HT1080 (cell line): ENCODE data around the gene LRCH1. TPM values are rescaled to one million over a fixed set of nuclear protein-coding genes. Genes with fewer than 3 reads are reported as not detected.

ENCODE experiments used
- DNase-seq: peaks from one replicate; pipeline ENCODE4 v3.0.0-alpha.2; 2015; ENCODE audit warnings: low read depth
- total RNA-seq: library from RNA; depleted of rRNA; stranded (reverse); fragments of >200 nt; shearing (Covaris generic); gene quantifications from 2 replicates; pipeline ENCODE4 v1.2.3, GENCODE V29; 2014

The LRCH1 gene
- total RNA-seq, 1 experiment from 2014 or later, result 6.4 TPM

DNA sequence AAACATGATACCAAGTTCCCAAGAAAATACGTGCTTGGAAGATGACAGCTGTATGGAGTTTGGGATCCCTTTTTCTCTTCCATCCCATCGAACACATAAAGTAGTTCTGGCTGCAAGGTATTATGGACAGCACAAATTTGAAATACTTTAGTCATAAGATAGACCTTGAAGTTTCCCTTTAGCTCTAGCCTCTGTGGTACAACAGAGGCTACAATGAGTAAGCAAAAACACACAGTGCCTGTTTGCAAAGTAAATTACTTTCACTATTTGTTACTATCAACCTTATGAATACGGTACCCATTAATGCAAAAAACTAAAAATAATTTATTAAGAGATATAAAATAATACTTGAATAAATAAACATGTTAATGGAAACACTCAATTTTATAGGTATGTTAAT lies 21.0 kb upstream of the LRCH1 start:
- DNase-seq, result no peak

DNA sequence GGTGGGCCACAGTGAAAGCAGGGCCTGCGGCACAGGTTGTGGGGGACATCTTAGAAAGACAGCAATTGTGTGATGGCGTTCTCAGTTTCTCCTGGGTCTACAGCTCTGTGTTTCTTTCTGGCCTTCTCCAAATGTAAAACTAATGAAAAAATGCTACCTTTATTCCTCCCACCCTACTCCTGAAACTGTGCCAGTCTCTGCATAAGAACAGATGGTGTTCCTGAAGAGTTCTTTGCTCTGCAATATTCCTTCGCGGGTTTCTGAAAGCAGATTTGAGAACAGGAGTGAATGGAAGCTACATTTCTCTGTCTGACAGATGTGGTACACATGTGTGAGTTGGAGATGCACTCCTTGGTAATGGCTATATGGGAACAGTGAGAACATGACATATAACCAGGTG lies 18.0 kb upstream of the LRCH1 start:
- DNase-seq, result no peak

DNA sequence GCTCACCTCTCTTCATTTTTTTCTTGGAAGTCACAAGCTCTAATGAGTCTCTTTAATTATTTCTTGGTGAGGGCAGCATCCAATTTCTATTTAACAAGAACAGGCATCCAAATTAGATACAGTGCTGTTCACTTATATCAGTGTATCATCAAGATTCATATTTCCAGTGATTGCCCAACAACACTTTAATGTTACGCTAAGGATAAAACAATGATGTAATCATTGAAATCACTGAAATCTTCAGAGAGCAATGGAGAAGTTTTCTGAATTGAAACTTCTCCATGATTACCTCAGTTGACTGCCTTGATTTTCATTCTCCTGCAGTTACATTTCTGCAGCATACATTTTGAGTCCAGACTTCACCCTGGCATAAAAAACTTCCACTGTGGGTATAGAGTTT lies 17.1 kb upstream of the LRCH1 start:
- no peak for DNase-seq

DNA sequence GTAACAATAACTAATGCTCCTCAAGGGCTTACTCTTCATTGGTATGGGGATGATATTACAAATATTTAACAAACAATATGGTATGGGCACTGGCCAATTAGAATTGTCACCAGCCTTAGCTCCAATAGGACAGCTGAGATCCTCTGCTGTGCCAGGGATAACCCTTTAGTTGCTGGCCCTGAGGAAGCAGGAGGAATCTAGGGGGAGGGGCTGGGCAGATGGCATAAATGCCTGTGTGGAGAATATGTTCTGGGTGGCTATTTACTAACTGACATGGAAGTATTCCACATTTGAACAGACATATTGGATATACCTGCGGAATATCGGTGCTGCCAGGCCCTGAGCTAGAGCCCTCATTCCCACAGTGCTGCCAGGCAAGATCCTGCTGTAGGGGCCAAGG lies 16.6 kb upstream of the LRCH1 start:
- DNase-seq, result no peak

DNA sequence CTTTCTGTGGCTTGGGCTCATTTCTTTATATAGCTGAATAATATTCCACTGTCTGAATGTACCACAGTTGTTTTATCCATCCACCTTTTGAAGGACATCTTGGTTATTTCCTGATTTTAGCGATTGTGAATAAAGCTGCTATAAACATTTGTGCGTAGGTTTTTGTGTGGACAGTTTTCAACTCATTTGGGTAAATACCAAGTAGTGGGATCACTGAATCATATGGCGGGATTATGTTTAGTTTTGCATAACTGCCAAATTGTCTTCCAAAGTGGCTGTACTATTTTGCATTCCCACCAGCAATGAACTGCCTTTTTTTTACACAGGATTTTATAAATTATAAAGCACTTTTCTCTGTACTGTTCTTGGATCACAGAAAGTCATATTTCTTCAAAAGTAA lies 13.7 kb upstream of the LRCH1 start:
- no peak for DNase-seq

GRCh38 chr13:46541210-46541609 lies 11.8 kb upstream of the LRCH1 start:
- no peak for DNase-seq

GRCh38 chr13:46542833-46543232 lies 10.1 kb upstream of the LRCH1 start:
- DNase-seq, result no peak

- no peak for DNase-seq
Observed at GRCh38 chr13:46543287-46543686, 9.7 kb upstream of the LRCH1 start.

- no peak for DNase-seq
Observed at GRCh38 chr13:46544208-46544607, 8.8 kb upstream of the LRCH1 start.

DNA sequence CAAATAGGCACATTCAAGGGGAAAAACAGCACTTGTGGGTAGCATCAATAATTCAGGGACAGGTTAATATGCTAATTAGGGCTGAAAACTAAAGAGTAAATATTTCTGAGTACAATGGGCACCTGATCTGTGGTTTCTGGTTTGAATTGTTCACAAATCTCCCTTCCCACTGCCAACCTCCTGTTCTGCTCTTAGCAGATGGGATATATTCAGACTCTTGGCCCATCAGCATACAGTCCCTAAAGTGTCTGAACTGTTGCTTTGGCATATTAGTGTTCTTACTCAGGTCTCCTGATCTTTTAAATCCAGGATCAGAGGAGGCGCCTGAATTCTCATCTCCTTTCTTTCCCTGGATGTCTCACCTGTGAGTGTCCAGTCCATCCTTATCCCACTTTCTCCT lies 8.2 kb upstream of the LRCH1 start:
- no peak for DNase-seq

- DNase-seq, result no peak
Observed at GRCh38 chr13:46546084-46546768, 6.7 kb upstream of the LRCH1 start.

DNA sequence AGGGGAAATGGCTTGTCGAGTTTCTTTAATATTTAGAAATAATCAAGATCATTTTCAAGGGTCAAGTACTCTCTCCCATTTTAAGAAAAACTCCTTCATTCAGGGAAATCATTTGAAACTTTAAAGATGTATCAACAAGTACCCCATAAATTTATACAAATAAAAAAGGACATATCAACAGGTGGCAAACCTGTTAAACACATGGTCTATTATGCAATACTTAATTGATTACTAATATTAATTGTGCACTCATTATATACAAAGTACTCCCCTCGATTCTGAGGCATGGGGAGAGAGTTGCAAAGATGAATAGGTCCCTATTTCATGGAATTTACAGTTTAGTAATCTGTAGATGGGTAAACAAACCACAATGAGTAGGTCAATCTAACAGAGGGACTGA lies 2.1 kb upstream of the LRCH1 start:
- DNase-seq, result no peak

- DNase-seq, result peak; percentile 65
Observed at GRCh38 chr13:46551410-46552302, 1.3 kb upstream of the LRCH1 start.

- DNase-seq, result no peak
Observed at GRCh38 chr13:46552303-46552682, 677 bp upstream of the LRCH1 start.

DNA sequence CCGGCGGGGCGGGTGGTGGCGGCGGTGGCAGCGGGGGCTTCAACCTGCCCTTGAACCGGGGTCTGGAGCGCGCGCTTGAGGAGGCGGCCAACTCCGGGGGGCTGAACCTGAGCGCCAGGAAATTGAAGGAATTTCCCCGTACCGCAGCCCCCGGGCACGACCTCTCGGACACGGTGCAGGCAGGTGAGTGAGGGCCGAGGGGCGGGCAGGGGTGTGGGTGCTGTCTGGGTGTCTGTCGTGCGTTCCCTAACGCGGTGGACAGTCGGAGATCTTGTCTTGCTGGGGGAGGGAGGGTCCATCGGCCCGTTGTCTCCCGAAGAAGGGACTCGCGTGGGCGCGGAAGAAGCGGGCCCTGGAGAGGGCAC lies 533 bp downstream of the LRCH1 start:
- peak; percentile 24 for DNase-seq

GRCh38 chr13:46553886-46554858 lies 1.2 kb downstream of the LRCH1 start:
- DNase-seq, result peak; percentile 87

- no peak for DNase-seq
Observed at GRCh38 chr13:46554951-46555350, 2.0 kb downstream of the LRCH1 start.

DNA sequence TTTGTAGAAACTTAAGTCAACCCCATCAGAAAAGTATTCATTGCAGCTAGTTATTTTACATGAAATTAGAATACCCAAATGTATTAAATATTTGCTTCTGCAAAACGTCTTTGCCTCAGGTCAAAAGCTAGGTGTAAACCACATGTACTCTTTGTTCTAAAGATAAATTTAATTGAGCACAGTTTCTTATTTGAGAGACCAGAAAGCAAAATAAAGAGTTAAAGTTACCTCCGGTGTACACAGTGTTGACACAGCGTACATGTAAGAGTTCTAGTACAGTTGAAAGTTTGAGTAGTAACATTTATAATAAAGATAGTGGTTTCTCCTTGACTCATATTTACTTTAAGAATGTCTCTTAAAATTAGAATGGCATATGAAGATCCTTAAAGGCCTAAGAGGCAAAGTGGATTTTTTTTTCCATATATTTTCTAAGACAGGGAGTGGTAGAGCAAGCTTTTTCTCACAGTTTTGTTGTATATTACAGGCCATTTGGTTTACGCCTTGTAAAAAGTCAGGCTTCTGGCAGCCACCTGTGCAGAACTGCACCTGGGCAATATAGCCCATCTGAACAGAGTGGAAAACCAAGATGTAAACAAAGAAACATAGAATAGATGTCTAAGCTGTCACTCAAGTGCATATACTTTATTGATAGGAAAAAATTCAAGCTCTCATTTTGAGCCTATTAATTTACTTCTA lies 2.9 kb downstream of the LRCH1 start:
- no peak for DNase-seq

- no peak for DNase-seq
Observed at GRCh38 chr13:46556418-46556779, 3.4 kb downstream of the LRCH1 start.

- no peak for DNase-seq
Observed at GRCh38 chr13:46559272-46559805, 6.4 kb downstream of the LRCH1 start.

GRCh38 chr13:46560778-46561177 lies 7.8 kb downstream of the LRCH1 start:
- DNase-seq, result no peak
